Measurements from ENCODE around the gene ATG2A. TPM values are rescaled to one million over a fixed set of nuclear protein-coding genes. Genes with fewer than 3 reads are reported as not detected.

ATG2A gene
- total and polyA plus RNA-seq, 5 experiments from 2014 or later = 3.4 to 41.4 (median 4.2) TPM

- no peak for ATAC-seq
- peak overlapping the region in 2 of 10 donors; percentile 5 to 36 for H3K27ac Mint-ChIP-seq
- no peaks in the 10 kb centered on the region for H3K9me3 Mint-ChIP-seq
- no peak for DNase-seq
- H3K27me3 Mint-ChIP-seq = no peaks in the 10 kb centered on the region
- H3K4me3 Mint-ChIP-seq = no peak overlapping the region
- no peaks in the 10 kb centered on the region for H3K4me1 Mint-ChIP-seq
- POLR2A ChIA-PET = interaction anchor here (0.6 to 1.0 kb wide), 3 partner anchors 12 to 304 kb away, joined by 3 read pairs; no protein-coding TSS in a partner anchor
- H3K36me3 Mint-ChIP-seq = peaks cover 0 to 38% (median 9%) of the 10 kb centered on the region in 3 donors
Observed at GRCh38 chr11:64933213-64933934, 16.4 kb upstream of the ATG2A start.

GRCh38 chr11:64932324-64932723 is 15.3 kb upstream of the ATG2A start:
- Mint-ChIP-seq H3K27me3 (no peaks in the 10 kb centered on the region), H3K27ac (peak overlapping the region in 1 of 10 donors; percentile 11), H3K9me3 (no peaks in the 10 kb centered on the region), H3K4me3 (no peak overlapping the region), H3K36me3 (peaks cover 0 to 43% (median 11%) of the 10 kb centered on the region in 3 donors), H3K4me1 (peaks cover 0 to 1% (median 0%) of the 10 kb centered on the region in 4 donors)
- DNase-seq = no peak
- POLR2A ChIA-PET = no interaction called here
- ATAC-seq = no peak

GRCh38 chr11:64931290-64931689 is 14.3 kb upstream of the ATG2A start:
- POLR2A ChIA-PET = no interaction called here
- H3K27ac Mint-ChIP-seq = no peak overlapping the region
- H3K4me1 Mint-ChIP-seq = peaks cover 0 to 4% (median 3%) of the 10 kb centered on the region in 4 donors
- H3K27me3 Mint-ChIP-seq = no peaks in the 10 kb centered on the region
- no peak overlapping the region for H3K4me3 Mint-ChIP-seq
- ATAC-seq (no peak), DNase-seq (no peak)
- H3K9me3 Mint-ChIP-seq = no peaks in the 10 kb centered on the region
- H3K36me3 Mint-ChIP-seq = peaks cover 0 to 43% (median 11%) of the 10 kb centered on the region in 3 donors

- peaks cover 0 to 44% (median 11%) of the 10 kb centered on the region in 3 donors for H3K36me3 Mint-ChIP-seq
- peak overlapping the region in 1 of 10 donors; percentile 22 for H3K4me3 Mint-ChIP-seq
- no peak for ATAC-seq
- peaks cover 0 to 7% (median 4%) of the 10 kb centered on the region in 4 donors for H3K4me1 Mint-ChIP-seq
- no peak for DNase-seq
- H3K27ac Mint-ChIP-seq = no peak overlapping the region
- no peaks in the 10 kb centered on the region for H3K9me3 Mint-ChIP-seq
- POLR2A ChIA-PET = no interaction called here
- H3K27me3 Mint-ChIP-seq = no peaks in the 10 kb centered on the region
Observed at GRCh38 chr11:64930340-64930739, 13.3 kb upstream of the ATG2A start.

GRCh38 chr11:64929625-64930024 is 12.6 kb upstream of the ATG2A start:
- peaks cover 0 to 44% (median 11%) of the 10 kb centered on the region in 3 donors for H3K36me3 Mint-ChIP-seq
- no peak overlapping the region for H3K4me3 Mint-ChIP-seq
- no peak overlapping the region for H3K27ac Mint-ChIP-seq
- no peaks in the 10 kb centered on the region for H3K9me3 Mint-ChIP-seq
- H3K27me3 Mint-ChIP-seq = no peaks in the 10 kb centered on the region
- DNase-seq = no peak
- peaks cover 3 to 14% (median 8%) of the 10 kb centered on the region in 4 donors for H3K4me1 Mint-ChIP-seq
- POLR2A ChIA-PET = interaction anchor here (0.6 to 0.7 kb wide), 2 partner anchors 11 to 565 kb away, joined by 3 read pairs; no protein-coding TSS in a partner anchor
- no peak for ATAC-seq

- no peak overlapping the region for H3K4me3 Mint-ChIP-seq
- H3K4me1 Mint-ChIP-seq = peaks cover 5 to 21% (median 13%) of the 10 kb centered on the region in 4 donors
- H3K36me3 Mint-ChIP-seq = peaks cover 0 to 44% (median 11%) of the 10 kb centered on the region in 3 donors
- DNase-seq (no peak), ATAC-seq (no peak)
- no peak overlapping the region for H3K27ac Mint-ChIP-seq
- H3K27me3 Mint-ChIP-seq = no peaks in the 10 kb centered on the region
- no peaks in the 10 kb centered on the region for H3K9me3 Mint-ChIP-seq
- POLR2A ChIA-PET = interaction anchor here (0.7 kb wide), 1 partner anchor 44 kb away, joined by 3 read pairs; no protein-coding TSS in a partner anchor
Observed at GRCh38 chr11:64928957-64929356, 11.9 kb upstream of the ATG2A start.

GRCh38 chr11:64926689-64927088 is 9.7 kb upstream of the ATG2A start:
- DNase-seq = no peak

GRCh38 chr11:64925536-64926436 is 8.8 kb upstream of the ATG2A start:
- Mint-ChIP-seq H3K36me3 (peaks cover 0 to 20% (median 4%) of the 10 kb centered on the region in 3 donors), H3K4me3 (peak overlapping the region; percentile 81 to 99 (median 93)), H3K27ac (peak overlapping the region in 6 of 10 donors; percentile 52 to 97 (median 90)), H3K27me3 (no peaks in the 10 kb centered on the region), H3K9me3 (no peaks in the 10 kb centered on the region), H3K4me1 (peaks cover 5 to 23% (median 20%) of the 10 kb centered on the region in 4 donors)
- POLR2A ChIA-PET = interaction anchor here (0.6 to 2.7 kb wide), 8 partner anchors 10 to 661 kb away, joined by 3 to 15 read pairs (median 6); partner anchors contain the start of genes ATG2A and SF1
- no peak for ATAC-seq
- DNase-seq = no peak

More at GRCh38 chr11:64926689-64927088, 9.7 kb upstream of the ATG2A start:
- POLR2A ChIA-PET = no interaction called here
- peaks cover 0 to 28% (median 9%) of the 10 kb centered on the region in 3 donors for H3K36me3 Mint-ChIP-seq
- no peak for ATAC-seq
- peak overlapping the region in 6 of 10 donors; percentile 28 to 45 (median 39) for H3K4me3 Mint-ChIP-seq
- H3K27ac Mint-ChIP-seq = peak overlapping the region in 4 of 10 donors; percentile 17 to 86 (median 59)
- H3K9me3 Mint-ChIP-seq = no peaks in the 10 kb centered on the region
- H3K4me1 Mint-ChIP-seq = peaks cover 5 to 23% (median 20%) of the 10 kb centered on the region in 4 donors
- no peaks in the 10 kb centered on the region for H3K27me3 Mint-ChIP-seq

- H3K36me3 Mint-ChIP-seq = peaks cover 0 to 14% (median 4%) of the 10 kb centered on the region in 3 donors
- DNase-seq (no peak), ATAC-seq (no peak)
- no peaks in the 10 kb centered on the region for H3K9me3 Mint-ChIP-seq
- POLR2A ChIA-PET = interaction anchor here (0.6 to 2.7 kb wide), 14 partner anchors 9 to 1005 kb away, joined by 3 to 15 read pairs (median 3); partner anchors contain the start of genes ARL2, ATG2A, MAJIN and RASGRP2
- H3K4me3 Mint-ChIP-seq = peak overlapping the region; percentile 81 to 99 (median 93)
- H3K27ac Mint-ChIP-seq = peak overlapping the region in 8 of 10 donors; percentile 60 to 97 (median 82)
- peaks cover 5 to 23% (median 20%) of the 10 kb centered on the region in 4 donors for H3K4me1 Mint-ChIP-seq
- H3K27me3 Mint-ChIP-seq = no peaks in the 10 kb centered on the region
Observed at GRCh38 chr11:64924910-64925284, 7.9 kb upstream of the ATG2A start.

GRCh38 chr11:64923944-64924909 is 7.2 kb upstream of the ATG2A start, which contains the start of gene PPP2R5B:
TSS of gene PPP2R5B (plus strand) at chr11:64924689. CDS start at chr11:64925735, 1,046 bp downstream.
- DNase-seq (peak; percentile 85 to 94 (median 88)), ATAC-seq (peak; percentile 93 to 94)
- POLR2A ChIA-PET = interaction anchor here (0.6 to 2.7 kb wide), 19 partner anchors 8 to 1515 kb away, joined by 3 to 15 read pairs (median 3); partner anchors contain the start of genes ARL2, ATG2A, MAJIN and MRPL11
- Mint-ChIP-seq H3K4me1 (peaks cover 5 to 23% (median 20%) of the 10 kb centered on the region in 4 donors), H3K27me3 (no peaks in the 10 kb centered on the region), H3K9me3 (no peaks in the 10 kb centered on the region), H3K27ac (peak within 1 kb of the TSS; percentile 94 to 99 (median 98)), H3K4me3 (peak within 1 kb of the TSS; percentile 92 to 99 (median 95)), H3K36me3 (peaks cover 0 to 10% (median 2%) of the 10 kb centered on the region in 3 donors)

- DNase-seq (no peak), ATAC-seq (no peak)
- POLR2A ChIA-PET = interaction anchor here (0.9 to 2.7 kb wide), 5 partner anchors 7 to 194 kb away, joined by 4 to 15 read pairs (median 7); partner anchors contain the start of genes ATG2A, RASGRP2, SF1 and ZNHIT2
- Mint-ChIP-seq H3K9me3 (no peaks in the 10 kb centered on the region), H3K36me3 (peaks cover 0 to 5% (median 2%) of the 10 kb centered on the region in 3 donors), H3K4me1 (peaks cover 5 to 28% (median 21%) of the 10 kb centered on the region in 4 donors), H3K4me3 (peak overlapping the region in 3 of 10 donors; percentile 22 to 96 (median 42)), H3K27me3 (no peaks in the 10 kb centered on the region), H3K27ac (peak overlapping the region in 3 of 10 donors; percentile 67 to 99 (median 97))
Observed at GRCh38 chr11:64923151-64923661, 6.2 kb upstream of the ATG2A start.
